ENCODE results near the gene NFAM1.

Gene NFAM1

GRCh38 chr22:42336527-42337227 is 95.5 kb downstream of the NFAM1 start:
- DNase-seq (ENCODE audit: low read depth in 1 of 2, low spot score in 1 of 2): no peak

- DNase-seq (ENCODE audit: low read depth in 1 of 2, low spot score in 1 of 2): no peak
Observed at GRCh38 chr22:42335839-42336378, 96.3 kb downstream of the NFAM1 start.

GRCh38 chr22:42334875-42335512 is 97.2 kb downstream of the NFAM1 start:
- DNase-seq (ENCODE audit: low read depth in 1 of 2, low spot score in 1 of 2): no peak

GRCh38 chr22:42333544-42333943 is 98.7 kb downstream of the NFAM1 start:
- no peak for DNase-seq (ENCODE audit: low read depth in 1 of 2, low spot score in 1 of 2)

GRCh38 chr22:42332089-42332488 is 100.1 kb downstream of the NFAM1 start:
- DNase-seq (ENCODE audit: low read depth in 1 of 2, low spot score in 1 of 2): no peak

- no peak for DNase-seq (ENCODE audit: low read depth in 1 of 2, low spot score in 1 of 2)
Observed at GRCh38 chr22:42331014-42331413, 101.2 kb downstream of the NFAM1 start.
